CD4-positive, alpha-beta T cell (primary cell): Measurements from ENCODE around the gene ZNF22. TPM values are rescaled to one million over a fixed set of nuclear protein-coding genes. Genes with fewer than 3 reads are reported as not detected.

Source experiments
- ATAC-seq: fragments of 200-7000 bp; cut with Tn5 transposase; one replicate; pipeline ENCODE4 v1.10.0; 2022; ENCODE audit warnings: mild to moderate bottlenecking; ENCODE audit not compliant: poor library complexity
- CTCF ChIA-PET: fragments of 350-600 bp; sonication (Branson Sonifier 250); formaldehyde crosslinking; loops from one replicate; lab custom pipeline; 2021; ENCODE audit warnings: antibody characterized with exemption, inconsistent platforms; lab: Charles Lee
- POLR2A ChIA-PET: fragments of 350-600 bp; sonication (Branson Sonifier 250); formaldehyde crosslinking; loops from one replicate; lab custom pipeline; 2021; ENCODE audit warnings: antibody characterized with exemption, inconsistent platforms; lab: Charles Lee
- DNase-seq, 14 experiments: peaks; one replicate each; pipeline ENCODE4 v3.0.0-alpha.2; 2013 to 2020; ENCODE audit warnings: mixed read lengths in 2 of 14
- H3K27ac ChIP-seq, 2 donors: one replicate each; pipeline versions ENCODE4 v1.5.1 to v1.7.0; 2013; ENCODE audit warnings: low read length in 2 of 2, low read depth in 1 of 2, mild to moderate bottlenecking in 1 of 2
- H3K27me3 ChIP-seq, 2 experiments: 1 replicate in 1 of 2; 2 replicates in 1 of 2; pipeline versions ENCODE4 v1.6.1 to v1.7.0; 2013; ENCODE audit warnings: low read length in 2 of 2, control low read depth in 1 of 2, mild to moderate bottlenecking in 1 of 2, moderate library complexity in 1 of 2; ENCODE audit not compliant: insufficient read depth in 2 of 2, control insufficient read depth in 1 of 2
- H3K36me3 ChIP-seq: one replicate; pipeline ENCODE4 v1.6.1; 2013; ENCODE audit warnings: low read length, control low read depth; ENCODE audit not compliant: insufficient read depth
- H3K4me1 ChIP-seq: one replicate; pipeline ENCODE4 v1.6.1; 2013; ENCODE audit warnings: low read length, control low read depth; ENCODE audit not compliant: insufficient read depth
- H3K4me3 ChIP-seq: one replicate; pipeline ENCODE4 v1.5.1; 2013; ENCODE audit warnings: mild to moderate bottlenecking, low read length, moderate library complexity
- H3K9me3 ChIP-seq, 2 experiments: 1 replicate in 1 of 2; 2 replicates in 1 of 2; pipeline versions ENCODE4 v1.6.1 to v1.7.0; 2013; ENCODE audit warnings: low read length in 2 of 2, mild to moderate bottlenecking in 2 of 2, control low read depth in 1 of 2, moderate library complexity in 1 of 2; ENCODE audit not compliant: control insufficient read depth in 1 of 2, insufficient read depth in 1 of 2
- H3K27ac Mint-ChIP-seq: one replicate; pipeline ENCODE4 v1.8.0; 2020; ENCODE audit warnings: mixed read lengths
- H3K27me3 Mint-ChIP-seq: one replicate; pipeline ENCODE4 v1.8.0; 2021; ENCODE audit warnings: mixed read lengths
- H3K36me3 Mint-ChIP-seq: one replicate; pipeline ENCODE4 v1.8.0; 2021; ENCODE audit warnings: low read depth, mixed read lengths
- H3K4me1 Mint-ChIP-seq: one replicate; pipeline ENCODE4 v1.8.0; 2021; ENCODE audit warnings: low read depth, mixed read lengths
- H3K4me3 Mint-ChIP-seq: one replicate; pipeline ENCODE4 v1.8.0; 2020; ENCODE audit warnings: mild to moderate bottlenecking, mixed read lengths
- H3K9me3 Mint-ChIP-seq: one replicate; pipeline ENCODE4 v1.8.0; 2020; ENCODE audit warnings: mixed read lengths
- CTCF ChIP-seq: fragments of 200-600 bp; IDR thresholded peaks from one replicate; pipeline ENCODE4 v1.8.0; 2022; ENCODE audit warnings: antibody characterized with exemption, mild to moderate bottlenecking
- intact Hi-C, 2 experiments: fragments of 100-400 bp; cut with DNase I in 1 of 2; cut with micrococcal nuclease in 1 of 2; formaldehyde crosslinking; loops; one replicate each; pipeline versions ENCODE4 v1.15.1 to v1.9.0; 2023 to 2025; cut with DNase I, micrococcal nuclease
- total RNA-seq, 174 experiments: library from RNA in 2 of 174; stranded (reverse) in 2 of 174; gene quantifications; one replicate each; pipeline ENCODE4 v1.2.3 and lab custom pipeline; 2021 to 2026

The ZNF22 gene
- total RNA-seq, 2 experiments from 2014 or later = 14.1 to 15.3 TPM

DNA sequence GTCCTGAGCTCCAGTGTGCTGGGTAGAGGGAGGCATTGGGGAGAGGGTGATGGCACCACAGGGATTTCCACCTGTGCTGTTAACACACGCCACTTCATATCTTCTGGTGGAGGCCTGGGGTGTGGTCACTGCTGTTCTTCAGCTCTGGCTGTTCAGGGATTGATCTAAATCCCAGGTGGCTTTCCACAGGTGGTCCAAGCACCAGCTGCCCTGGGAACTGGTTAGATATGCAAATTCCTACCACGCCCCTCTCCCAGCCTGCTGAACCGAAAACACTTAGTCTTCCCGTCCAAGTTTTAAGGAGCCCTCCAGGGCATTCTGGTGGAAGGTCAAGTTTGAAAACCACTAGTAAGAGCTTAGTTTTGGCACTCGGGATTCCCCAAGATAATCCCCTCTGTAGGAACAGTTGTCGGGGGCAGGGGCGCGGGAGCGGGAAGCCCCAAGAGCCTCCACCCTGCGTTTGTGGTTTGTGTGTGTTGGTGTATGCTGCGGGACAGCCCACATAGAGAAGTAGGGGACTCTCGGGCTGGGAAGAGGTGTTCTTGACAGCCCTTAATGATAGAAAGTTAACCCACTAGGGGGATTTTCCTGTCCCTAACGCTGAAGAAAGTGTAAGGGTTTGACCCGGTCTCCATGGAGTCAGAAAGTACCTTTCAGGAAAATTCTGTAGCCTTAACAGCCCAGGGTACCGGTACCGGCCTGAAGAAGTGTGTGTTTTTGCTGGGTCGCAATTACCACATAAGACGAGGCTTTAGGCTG lies 27.2 kb upstream of the ZNF22 start:
- Mint-ChIP-seq H3K27me3 (no peaks in the 10 kb centered on the region), H3K27ac (no peak overlapping the region), H3K36me3 (no peaks in the 10 kb centered on the region), H3K4me3 (no peak overlapping the region), H3K4me1 (peaks cover 11% of the 10 kb centered on the region), H3K9me3 (no peaks in the 10 kb centered on the region)
- Histone ChIP-seq H3K4me1 (peaks cover 40% of the 10 kb centered on the region), H3K9me3 (no peaks in the 10 kb centered on the region), H3K36me3 (no peaks in the 10 kb centered on the region), H3K4me3 (no peak overlapping the region), H3K27me3 (no peaks in the 10 kb centered on the region), H3K27ac (no peak overlapping the region)
- POLR2A ChIA-PET = interaction anchor here (1.3 kb wide), 1 partner anchor 10 kb away, joined by 3 read pairs; no protein-coding TSS in a partner anchor
- intact Hi-C loops = loop anchor here (1.0 to 5.0 kb wide), 4 partner anchors 14 to 111 kb away; partner anchors contain the start of gene RASSF4 (in 1 of the 2)
- CTCF ChIA-PET = interaction anchor here (1.3 to 2.2 kb wide), 2 partner anchors 27 to 41 kb away, joined by 3 to 9 read pairs; no protein-coding TSS in a partner anchor
- peak in 2 of 14 experiments; percentile 30 to 35 for DNase-seq
- no peak for TF ChIP-seq CTCF
- ATAC-seq = no peak

DNA sequence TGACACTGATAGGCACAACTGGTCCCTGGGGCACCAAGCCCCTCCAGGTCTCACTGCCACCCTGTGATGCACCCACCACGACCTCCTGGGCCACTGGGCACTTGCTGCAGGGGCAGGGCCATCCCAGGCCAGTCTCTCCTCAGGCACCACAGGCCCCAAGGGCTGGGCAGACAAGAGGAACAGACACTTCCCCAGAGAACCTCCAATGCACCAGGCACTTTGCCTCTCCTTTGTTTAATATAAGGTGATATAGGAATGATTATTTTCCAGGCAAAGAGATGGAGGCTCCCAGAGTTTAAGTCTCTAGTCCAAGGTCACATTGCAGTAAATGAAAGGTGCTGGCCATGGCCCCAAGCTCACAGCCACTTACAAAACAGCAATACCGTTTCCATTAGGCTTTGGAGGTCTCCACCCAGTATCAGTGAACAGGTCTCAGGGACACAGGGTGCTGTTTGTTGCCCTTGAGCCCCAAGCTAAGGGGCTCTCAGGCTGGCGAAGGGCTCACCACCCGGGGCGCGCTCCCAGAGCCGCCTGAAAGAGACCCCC lies 26.6 kb upstream of the ZNF22 start:
- Mint-ChIP-seq H3K9me3 (no peaks in the 10 kb centered on the region), H3K4me1 (peaks cover 5% of the 10 kb centered on the region), H3K4me3 (peak overlapping the region; percentile 44), H3K36me3 (no peaks in the 10 kb centered on the region), H3K27ac (no peak overlapping the region), H3K27me3 (no peaks in the 10 kb centered on the region)
- ChIA-PET CTCF (interaction anchor here (1.1 to 2.2 kb wide), 3 partner anchors 20 to 41 kb away, joined by 3 to 9 read pairs (median 3); no protein-coding TSS in a partner anchor), POLR2A (interaction anchor here (1.3 kb wide), 1 partner anchor 11 kb away, joined by 3 read pairs; no protein-coding TSS in a partner anchor)
- no peaks in the 10 kb centered on the region for H3K9me3 ChIP-seq
- H3K27me3 ChIP-seq = no peaks in the 10 kb centered on the region
- ATAC-seq (no peak), DNase-seq (no peak)
- H3K27ac ChIP-seq = no peak overlapping the region
- intact Hi-C loops = loop anchor here (1.0 to 5.0 kb wide), 4 partner anchors 15 to 112 kb away; partner anchors contain the start of gene RASSF4 (in 1 of the 2)
- peak overlapping the region; percentile 55 for H3K4me3 ChIP-seq
- no peaks in the 10 kb centered on the region for H3K36me3 ChIP-seq
- H3K4me1 ChIP-seq = peaks cover 40% of the 10 kb centered on the region
- no peak for TF ChIP-seq CTCF

DNA sequence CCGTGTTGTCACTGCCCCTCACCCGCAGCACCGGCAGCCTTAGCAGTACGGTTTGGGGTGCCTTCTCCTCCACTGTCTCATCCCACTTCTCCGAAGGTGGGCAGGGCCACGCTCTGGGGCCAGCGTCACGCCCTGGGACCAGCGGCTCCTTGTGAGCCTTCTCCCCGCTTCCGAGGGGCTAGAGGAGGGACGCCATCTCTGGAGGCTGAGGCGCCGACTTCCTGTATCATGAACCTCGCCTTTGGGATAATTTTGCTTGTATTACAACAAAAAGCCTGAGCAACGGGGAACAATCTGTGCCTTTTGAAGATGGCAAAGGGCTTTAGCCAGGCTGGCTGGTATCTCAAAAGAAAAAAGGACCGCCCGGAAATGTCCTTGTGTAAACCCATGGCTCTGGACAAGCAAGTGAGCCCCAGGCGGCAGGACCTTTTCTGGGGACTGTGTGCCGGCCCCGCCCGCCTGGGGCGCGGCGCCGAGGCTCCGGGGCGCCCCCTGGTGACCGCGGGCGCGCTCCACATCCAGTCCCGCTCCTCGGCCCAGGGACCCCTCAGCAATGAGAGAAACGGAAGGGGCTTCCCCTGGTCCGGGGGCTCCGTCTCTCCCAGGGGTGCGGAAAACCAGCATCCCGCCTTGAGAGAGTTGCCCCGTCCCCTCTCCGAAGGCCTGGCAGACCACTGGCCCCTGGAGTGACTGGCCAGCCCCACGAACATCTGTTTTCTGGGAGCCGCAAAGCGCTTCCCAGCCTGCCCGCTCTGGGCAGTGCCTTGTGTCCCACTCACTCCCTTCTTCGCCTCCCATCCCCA lies 25.9 kb upstream of the ZNF22 start:
- ATAC-seq (peak; percentile 94), DNase-seq (peak in 13 of 14 experiments; percentile 30 to 83 (median 60))
- peak overlapping the region; percentile 55 for H3K4me3 ChIP-seq
- H3K27ac ChIP-seq = no peak overlapping the region
- H3K27me3 ChIP-seq = no peaks in the 10 kb centered on the region
- peaks cover 4% of the 10 kb centered on the region for H3K4me1 Mint-ChIP-seq
- no peaks in the 10 kb centered on the region for H3K9me3 ChIP-seq
- H3K4me1 ChIP-seq = peaks cover 33% of the 10 kb centered on the region
- CTCF ChIA-PET = interaction anchor here (1.1 to 2.2 kb wide), 3 partner anchors 19 to 42 kb away, joined by 3 to 9 read pairs (median 3); no protein-coding TSS in a partner anchor
- peak; percentile 89 for TF ChIP-seq CTCF
- H3K4me3 Mint-ChIP-seq = peak overlapping the region; percentile 44
- no peaks in the 10 kb centered on the region for H3K36me3 ChIP-seq
- no peaks in the 10 kb centered on the region for H3K36me3 Mint-ChIP-seq
- H3K9me3 Mint-ChIP-seq = no peaks in the 10 kb centered on the region
- intact Hi-C loops = loop anchor here (1.0 to 5.0 kb wide), 5 partner anchors 16 to 1303 kb away; partner anchors contain the start of gene RASSF4 (in 1 of the 2)
- no peaks in the 10 kb centered on the region for H3K27me3 Mint-ChIP-seq
- H3K27ac Mint-ChIP-seq = no peak overlapping the region
- POLR2A ChIA-PET = interaction anchor here (1.3 kb wide), 1 partner anchor 12 kb away, joined by 3 read pairs; no protein-coding TSS in a partner anchor
